Left renal cortex interstitium (tissue), 4 donors: ENCODE measurements around the gene LRP1B. TPM values are rescaled to one million over a fixed set of nuclear protein-coding genes. Genes with fewer than 3 reads are reported as not detected.
"Not testable (repeated sequence)": the region's sequence is repeated elsewhere in the genome, so short reads cannot be mapped to it uniquely, and the experiment has no call there.

Experiments
- DNase-seq, 4 donors: peaks; one replicate each; pipeline ENCODE4 v3.0.0-alpha.2; 2013; ENCODE audit warnings: low read depth in 4 of 4, low spot score in 2 of 4, missing footprints in 1 of 4
- polyA plus RNA-seq, 4 donors: library from polyadenylated mRNA; unstranded; fragments of 120-200 nt; gene quantifications; one replicate each; pipeline ENCODE4 v1.2.1, GENCODE V29; 2013; ENCODE audit not compliant: insufficient read length in 4 of 4

The LRP1B gene
- polyA plus RNA-seq, 4 donors: 0.82 to 0.99 (median 0.93) TPM

GRCh38 chr2:140601801-140602200 is 1529.0 kb downstream of the LRP1B start:
- no peak for DNase-seq

GRCh38 chr2:140601342-140601741 is 1529.5 kb downstream of the LRP1B start:
- no peak for DNase-seq

GRCh38 chr2:140600116-140600515 is 1530.7 kb downstream of the LRP1B start:
- DNase-seq: no peak

GRCh38 chr2:140597836-140598235 is 1533.0 kb downstream of the LRP1B start:
- no peak for DNase-seq

- no peak for DNase-seq
These were observed 1533.6 kb downstream of the LRP1B start for GRCh38 chr2:140597205-140597604.

GRCh38 chr2:140596447-140596846 is 1534.4 kb downstream of the LRP1B start:
- DNase-seq: no peak

- no peak for DNase-seq
These were observed 1535.7 kb downstream of the LRP1B start for GRCh38 chr2:140595107-140595506.

GRCh38 chr2:140593132-140593531 is 1537.7 kb downstream of the LRP1B start:
- no peak for DNase-seq

- no peak for DNase-seq
These were observed 1541.1 kb downstream of the LRP1B start for GRCh38 chr2:140589696-140590095.

- no peak for DNase-seq
These were observed 1541.5 kb downstream of the LRP1B start for GRCh38 chr2:140589273-140589672.

- DNase-seq: no peak
These were observed 1544.4 kb downstream of the LRP1B start for GRCh38 chr2:140586379-140586778.

- no peak for DNase-seq
These were observed 1545.8 kb downstream of the LRP1B start for GRCh38 chr2:140585016-140585415.

GRCh38 chr2:140584471-140584870 is 1546.3 kb downstream of the LRP1B start:
- no peak for DNase-seq

- no peak for DNase-seq
These were observed 1550.2 kb downstream of the LRP1B start for GRCh38 chr2:140580532-140581151.

GRCh38 chr2:140577453-140577852 is 1553.4 kb downstream of the LRP1B start:
- DNase-seq: no peak

GRCh38 chr2:140567734-140568133 is 1563.1 kb downstream of the LRP1B start:
- DNase-seq: no peak

- no peak for DNase-seq
These were observed 1565.1 kb downstream of the LRP1B start for GRCh38 chr2:140565756-140566155.

GRCh38 chr2:140555701-140556100 is 1575.1 kb downstream of the LRP1B start:
- no peak for DNase-seq

- no peak for DNase-seq
These were observed 1578.2 kb downstream of the LRP1B start for GRCh38 chr2:140552634-140553033.

- DNase-seq: peak in 1 of 4 donors; percentile 28
These were observed 1579.5 kb downstream of the LRP1B start for GRCh38 chr2:140551287-140551686.

- peak in 1 of 4 donors; percentile 13 for DNase-seq
These were observed 1580.0 kb downstream of the LRP1B start for GRCh38 chr2:140550821-140551220.

- not testable (repeated sequence) for DNase-seq
These were observed 1586.0 kb downstream of the LRP1B start for GRCh38 chr2:140544769-140545168.

- no peak for DNase-seq
These were observed 1588.2 kb downstream of the LRP1B start for GRCh38 chr2:140542627-140543026.
